PC-3 (cell line): ENCODE data around the gene RNF157. TPM values are rescaled to one million over a fixed set of nuclear protein-coding genes. Genes with fewer than 3 reads are reported as not detected.
A peak's percentile ranks its signal among the peaks of the same experiment; 100 is the strongest.

ENCODE experiments used
- ATAC-seq: fragments of 200-7000 bp; cut with Tn5 transposase; 2 replicates; pipeline ENCODE4 v1.9.1; 2020; ENCODE audit warnings: mild to moderate bottlenecking, moderate library complexity
- BruUV-seq: library from RNA; stranded (reverse); fragments of 400-500 nt; replicated peaks from 2 replicates; lab custom pipeline; 2021; lab: Mats Ljungman, UMichigan
- CTCF ChIA-PET: fragments of 300-600 bp; sonication (Branson Sonifier 250); formaldehyde crosslinking; loops from one replicate; lab custom pipeline; 2022; ENCODE audit warnings: antibody characterized with exemption; lab: Charles Lee
- POLR2A ChIA-PET: fragments of 300-600 bp; sonication (Branson Sonifier 250); formaldehyde crosslinking; loops from one replicate; lab custom pipeline; 2022; ENCODE audit warnings: antibody characterized with exemption; ENCODE audit not compliant: unreplicated experiment; lab: Charles Lee
- DNase-seq: peaks from one replicate; pipeline ENCODE4 v3.0.0-alpha.2; 2015
- H2AFZ ChIP-seq: fragments of 300-600 bp; sonication (generic); 2 replicates; pipeline ENCODE4 v1.6.0; 2016; ENCODE audit warnings: antibody characterized with exemption, low read length
- H3F3A ChIP-seq: fragments of 300-600 bp; sonication (generic); one replicate; pipeline ENCODE4 v1.6.0; 2017; ENCODE audit warnings: antibody characterized with exemption, low read length, control low read depth, mild to moderate bottlenecking; ENCODE audit not compliant: unreplicated experiment
- H3K27ac ChIP-seq: fragments of 300-600 bp; sonication (generic); 2 replicates; pipeline ENCODE4 v1.5.1; 2016; ENCODE audit warnings: mild to moderate bottlenecking, low read length
- H3K27me3 ChIP-seq: fragments of 300-600 bp; sonication (generic); 2 replicates; pipeline ENCODE4 v1.6.1; 2016; ENCODE audit warnings: low read length, mixed read lengths
- H3K36me3 ChIP-seq: fragments of 300-600 bp; sonication (generic); 2 replicates; pipeline ENCODE4 v1.6.1; 2016; ENCODE audit warnings: low read depth, mixed run types, low read length, mixed read lengths
- H3K4me1 ChIP-seq: fragments of 300-600 bp; sonication (generic); 2 replicates; pipeline ENCODE4 v1.5.1; 2016; ENCODE audit warnings: low read length; ENCODE audit not compliant: insufficient read depth
- H3K4me2 ChIP-seq: fragments of 300-600 bp; sonication (generic); 2 replicates; pipeline ENCODE4 v1.6.0; 2016; ENCODE audit warnings: low read length
- H3K4me3 ChIP-seq: fragments of 300-600 bp; sonication (generic); 2 replicates; pipeline ENCODE4 v1.5.1; 2016; ENCODE audit warnings: mild to moderate bottlenecking, low read length, mixed read lengths
- H3K79me2 ChIP-seq: fragments of 300-600 bp; sonication (generic); 2 replicates; pipeline ENCODE4 v1.6.1; 2017; ENCODE audit warnings: low read length, mixed read lengths
- H3K9ac ChIP-seq: fragments of 300-600 bp; sonication (generic); 2 replicates; pipeline ENCODE4 v1.6.0; 2016; ENCODE audit warnings: mild to moderate bottlenecking, low read length
- H3K9me2 ChIP-seq: fragments of 300-600 bp; sonication (generic); replicated peaks from 2 replicates; pipeline ENCODE4 v1.6.1; 2016; ENCODE audit warnings: mixed run types, low read length, mixed read lengths
- H3K9me3 ChIP-seq: fragments of 300-600 bp; sonication (generic); 2 replicates; pipeline ENCODE4 v1.6.1; 2016; ENCODE audit warnings: low read length, mixed read lengths
- H4K20me1 ChIP-seq: fragments of 300-600 bp; sonication (generic); 2 replicates; pipeline ENCODE4 v1.6.1; 2016; ENCODE audit warnings: low read length, mixed read lengths
- CTCF ChIP-seq: fragments of 300-600 bp; sonication (generic); conservative IDR thresholded peaks from 2 replicates; pipeline ENCODE4 v1.5.1; 2017; ENCODE audit warnings: antibody characterized with exemption, low read depth, mild to moderate bottlenecking, low read length
- EZH2 ChIP-seq: fragments of 300-600 bp; sonication (generic); IDR thresholded peaks from one replicate; pipeline ENCODE4 v1.6.1; 2017; ENCODE audit warnings: antibody characterized with exemption, mild to moderate bottlenecking, low read length; ENCODE audit not compliant: unreplicated experiment
- EZH2phosphoT487 ChIP-seq: fragments of 300-600 bp; sonication (generic); IDR thresholded peaks from 2 replicates; pipeline ENCODE4 v1.6.1; 2018; ENCODE audit warnings: mild to moderate bottlenecking, antibody characterized with exemption, low read length, borderline replicate concordance
- intact Hi-C: fragments of 100-400 bp; cut with micrococcal nuclease; formaldehyde crosslinking; loops from 2 replicates; pipeline ENCODE4 v1.9.0; 2023
- total RNA-seq: library from RNA; depleted of rRNA; stranded (reverse); fragments of >200 nt; gene quantifications from 2 replicates; pipeline ENCODE4 v1.2.3, GENCODE V29; 2014

RNF157 gene
- total RNA-seq, 1 experiment from 2014 or later = 7.4 TPM

GRCh38 chr17:76142039-76142584 is 98.2 kb downstream of the RNF157 start:
- H3K36me3 ChIP-seq = no peaks in the 10 kb centered on the region
- H3K79me2 ChIP-seq = no peaks in the 10 kb centered on the region
- H3K27ac ChIP-seq = no peak overlapping the region
- H2AFZ ChIP-seq = no peak overlapping the region
- no peaks in the 10 kb centered on the region for H3K9me3 ChIP-seq
- H3K9ac ChIP-seq = no peak overlapping the region
- ATAC-seq (no peak), DNase-seq (no peak)
- no peaks in the 10 kb centered on the region for H3F3A ChIP-seq
- H3K27me3 ChIP-seq = no peaks in the 10 kb centered on the region
- H4K20me1 ChIP-seq = no peaks in the 10 kb centered on the region
- BruUV-seq = no TSS peak
- ChIA-PET CTCF (interaction anchor here (0.7 kb wide), 1 partner anchor 9 kb away, joined by 3 read pairs; no protein-coding TSS in a partner anchor), POLR2A (interaction anchor here (0.6 to 0.8 kb wide), 2 partner anchors 200 to 362 kb away, joined by 5 to 8 read pairs; a partner anchor contains a TSS)
- peaks cover 22% of the 10 kb centered on the region for H3K4me1 ChIP-seq
- no peak overlapping the region for H3K4me3 ChIP-seq
- H3K4me2 ChIP-seq = no peak overlapping the region
- intact Hi-C loops = no loop called here
- no peak for TF ChIP-seq CTCF
- no peak for TF ChIP-seq EZH2phosphoT487
- TF ChIP-seq EZH2 = no peak
- H3K9me2 ChIP-seq = no peaks in the 10 kb centered on the region

GRCh38 chr17:76141212-76142038 is 98.9 kb downstream of the RNF157 start, which contains the start of gene FOXJ1:
TSS of gene FOXJ1 (minus strand) at chr17:76141245. CDS start at chr17:76140395, 850 bp downstream.
- TF ChIP-seq EZH2 (no peak), CTCF (no peak), EZH2phosphoT487 (no peak)
- H3K9me2 ChIP-seq = no peaks in the 10 kb centered on the region
- no peaks in the 10 kb centered on the region for H3K79me2 ChIP-seq
- H4K20me1 ChIP-seq = no peaks in the 10 kb centered on the region
- intact Hi-C loops = no loop called here
- H3K27ac ChIP-seq = no peak within 1 kb of the TSS
- no peaks in the 10 kb centered on the region for H3K36me3 ChIP-seq
- ChIA-PET POLR2A (interaction anchor here (0.6 to 0.8 kb wide), 2 partner anchors 199 to 362 kb away, joined by 5 to 8 read pairs; a partner anchor contains a TSS), CTCF (interaction anchor here (0.6 to 1.0 kb wide), 2 partner anchors 9 to 40 kb away, joined by 3 to 5 read pairs; no protein-coding TSS in a partner anchor)
- H3K4me3 ChIP-seq = peak within 1 kb of the TSS; percentile 65
- peak within 1 kb of the TSS; percentile 22 for H3K9ac ChIP-seq
- peak within 1 kb of the TSS; percentile 80 for H2AFZ ChIP-seq
- no peaks in the 10 kb centered on the region for H3K9me3 ChIP-seq
- H3K27me3 ChIP-seq = no peaks in the 10 kb centered on the region
- H3K4me1 ChIP-seq = peaks cover 22% of the 10 kb centered on the region
- no peaks in the 10 kb centered on the region for H3F3A ChIP-seq
- no TSS peak for BruUV-seq
- ATAC-seq (peak; percentile 91), DNase-seq (peak; percentile 96)
- peak within 1 kb of the TSS; percentile 88 for H3K4me2 ChIP-seq
